ENCODE data around the gene CCDC85C. TPM values are rescaled to one million over a fixed set of nuclear protein-coding genes. Genes with fewer than 3 reads are reported as not detected.

Gene CCDC85C
- total RNA-seq, 2 experiments from 2014 or later: 6.8 to 7.9 TPM

DNA sequence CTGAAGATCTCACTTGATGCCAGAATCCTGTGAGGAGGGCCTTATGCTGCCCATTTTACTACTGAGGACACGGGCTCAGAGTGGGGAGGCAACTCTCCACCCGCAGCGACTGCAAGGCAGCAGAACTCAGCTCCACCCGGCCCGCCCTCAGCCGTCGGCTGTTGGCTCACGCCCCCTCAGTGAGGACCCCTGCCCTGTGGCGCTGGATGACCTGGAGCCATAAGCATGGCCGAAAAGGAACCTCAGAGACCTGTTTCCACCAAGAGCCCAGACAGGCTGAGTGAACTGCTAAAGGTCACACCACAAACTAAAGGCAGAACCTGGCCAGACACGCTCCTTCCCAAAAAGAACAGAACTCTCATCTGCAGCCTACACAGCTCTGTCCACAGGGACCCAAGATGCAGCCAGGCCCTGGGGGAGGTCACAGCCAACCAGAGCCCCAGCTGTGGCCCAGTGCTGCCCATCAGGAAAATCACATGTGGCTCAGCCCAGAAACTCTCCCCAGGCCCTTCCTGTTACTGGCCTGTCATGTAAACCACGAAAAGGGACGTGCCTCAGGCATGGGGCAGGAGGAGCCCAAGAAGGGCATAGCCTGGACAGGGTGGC, 90.0 kb downstream of the CCDC85C start:
- intact Hi-C loops (cut with micrococcal nuclease): no loop called here
- CTCF ChIA-PET: interaction anchor here (1.4 kb wide), 1 partner anchor 114 kb away, joined by 3 read pairs; no protein-coding TSS in a partner anchor
- Mint-ChIP-seq H3K4me1 (ENCODE audit: low read depth) (no peaks in the 10 kb centered on the region), H3K4me3 (no peak overlapping the region), H3K27ac (no peak overlapping the region), H3K27me3 (no peaks in the 10 kb centered on the region), H3K9me3 (no peaks in the 10 kb centered on the region), H3K36me3 (ENCODE audit: low read depth) (peaks cover 5% of the 10 kb centered on the region)
- TF ChIP-seq, protein P1, sequence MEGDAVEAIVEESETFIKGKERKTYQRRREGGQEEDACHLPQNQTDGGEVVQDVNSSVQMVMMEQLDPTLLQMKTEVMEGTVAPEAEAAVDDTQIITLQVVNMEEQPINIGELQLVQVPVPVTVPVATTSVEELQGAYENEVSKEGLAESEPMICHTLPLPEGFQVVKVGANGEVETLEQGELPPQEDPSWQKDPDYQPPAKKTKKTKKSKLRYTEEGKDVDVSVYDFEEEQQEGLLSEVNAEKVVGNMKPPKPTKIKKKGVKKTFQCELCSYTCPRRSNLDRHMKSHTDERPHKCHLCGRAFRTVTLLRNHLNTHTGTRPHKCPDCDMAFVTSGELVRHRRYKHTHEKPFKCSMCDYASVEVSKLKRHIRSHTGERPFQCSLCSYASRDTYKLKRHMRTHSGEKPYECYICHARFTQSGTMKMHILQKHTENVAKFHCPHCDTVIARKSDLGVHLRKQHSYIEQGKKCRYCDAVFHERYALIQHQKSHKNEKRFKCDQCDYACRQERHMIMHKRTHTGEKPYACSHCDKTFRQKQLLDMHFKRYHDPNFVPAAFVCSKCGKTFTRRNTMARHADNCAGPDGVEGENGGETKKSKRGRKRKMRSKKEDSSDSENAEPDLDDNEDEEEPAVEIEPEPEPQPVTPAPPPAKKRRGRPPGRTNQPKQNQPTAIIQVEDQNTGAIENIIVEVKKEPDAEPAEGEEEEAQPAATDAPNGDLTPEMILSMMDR (IDR thresholded peaks at IDR 0.05): no peak
- ATAC-seq (no peak), DNase-seq (no peak)
- POLR2A ChIA-PET: interaction anchor here (1.0 kb wide), 1 partner anchor 28 kb away, joined by 3 read pairs; no protein-coding TSS in a partner anchor

DNA sequence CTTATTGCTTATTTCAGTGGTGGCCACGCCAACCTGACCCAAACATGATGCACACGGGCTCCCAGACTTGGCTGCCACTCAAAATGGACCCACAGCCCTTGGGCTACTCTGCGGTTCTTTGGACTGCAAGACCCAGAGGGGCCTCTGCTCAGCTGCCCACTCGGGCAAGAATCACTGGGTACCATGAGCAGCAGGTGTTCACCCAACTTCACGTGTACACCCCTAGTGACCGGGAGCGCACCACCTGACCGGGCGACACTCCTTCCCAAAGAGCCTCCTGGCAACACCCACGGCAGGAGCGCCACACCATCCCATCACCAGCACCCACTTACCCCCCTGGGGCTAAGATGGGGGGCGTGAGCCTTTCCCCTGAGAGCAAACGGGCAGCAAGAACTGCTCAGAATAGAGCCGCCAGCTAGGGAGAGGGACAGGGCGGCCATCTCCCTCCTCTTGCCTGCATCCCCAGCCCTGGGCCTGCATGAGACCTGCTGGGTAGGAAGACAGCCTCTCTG, 90.8 kb downstream of the CCDC85C start:
- no peak overlapping the region for H3K27ac Mint-ChIP-seq
- H3K4me3 Mint-ChIP-seq: no peak overlapping the region
- ChIA-PET CTCF (interaction anchor here (1.3 to 1.4 kb wide), 2 partner anchors 43 to 115 kb away, joined by 3 to 4 read pairs; no protein-coding TSS in a partner anchor), POLR2A (interaction anchor here (1.0 kb wide), 1 partner anchor 27 kb away, joined by 3 read pairs; no protein-coding TSS in a partner anchor)
- H3K4me1 Mint-ChIP-seq (ENCODE audit: low read depth): no peaks in the 10 kb centered on the region
- ATAC-seq (no peak), DNase-seq (no peak)
- TF ChIP-seq, protein P1 (IDR thresholded peaks at IDR 0.05): no peak
- H3K36me3 Mint-ChIP-seq (ENCODE audit: low read depth): peaks cover 8% of the 10 kb centered on the region
- intact Hi-C loops (cut with micrococcal nuclease): no loop called here
- H3K27me3 Mint-ChIP-seq: no peaks in the 10 kb centered on the region
- H3K9me3 Mint-ChIP-seq: no peaks in the 10 kb centered on the region

DNA sequence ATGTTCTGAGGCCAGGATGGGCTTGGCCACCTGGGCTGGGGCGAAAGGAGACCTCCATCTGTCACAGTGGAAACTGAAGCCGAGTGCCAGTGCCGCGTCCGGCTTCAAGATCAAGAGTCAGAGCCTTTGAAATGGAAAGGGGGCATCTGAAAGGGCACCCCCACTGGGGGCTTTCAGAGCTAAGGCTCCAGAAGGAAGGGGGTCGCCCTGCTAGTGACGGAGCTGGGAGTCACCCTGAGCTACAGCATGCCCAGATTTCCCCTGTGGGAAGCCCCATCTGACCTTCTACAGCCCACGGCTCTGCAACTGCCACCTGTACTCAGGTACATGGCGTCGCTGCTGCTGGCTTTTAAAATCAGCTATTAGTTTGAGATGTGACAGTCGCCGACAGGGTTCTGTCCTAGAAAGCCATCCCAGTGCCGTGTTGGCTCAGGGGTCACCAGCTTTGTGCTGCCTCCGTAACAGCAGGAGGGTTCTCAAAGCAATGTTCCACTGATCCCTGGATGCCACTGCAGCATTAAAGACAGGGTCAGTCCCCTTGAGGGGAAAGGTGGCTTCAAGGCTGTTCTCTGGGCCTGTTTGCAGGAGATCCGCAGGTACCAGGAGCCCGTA, 91.3 kb downstream of the CCDC85C start:
- intact Hi-C loops (cut with micrococcal nuclease): no loop called here
- TF ChIP-seq, protein P1 (IDR thresholded peaks at IDR 0.05): no peak
- H3K4me1 Mint-ChIP-seq (ENCODE audit: low read depth): no peaks in the 10 kb centered on the region
- ChIA-PET POLR2A (no interaction called here), CTCF (interaction anchor here (0.6 to 1.4 kb wide), 4 partner anchors 43 to 170 kb away, joined by 3 to 4 read pairs (median 3); no protein-coding TSS in a partner anchor)
- H3K27ac Mint-ChIP-seq: no peak overlapping the region
- no peaks in the 10 kb centered on the region for H3K9me3 Mint-ChIP-seq
- ATAC-seq (no peak), DNase-seq (no peak)
- no peak overlapping the region for H3K4me3 Mint-ChIP-seq
- H3K36me3 Mint-ChIP-seq (ENCODE audit: low read depth): peaks cover 11% of the 10 kb centered on the region
- H3K27me3 Mint-ChIP-seq: no peaks in the 10 kb centered on the region

DNA sequence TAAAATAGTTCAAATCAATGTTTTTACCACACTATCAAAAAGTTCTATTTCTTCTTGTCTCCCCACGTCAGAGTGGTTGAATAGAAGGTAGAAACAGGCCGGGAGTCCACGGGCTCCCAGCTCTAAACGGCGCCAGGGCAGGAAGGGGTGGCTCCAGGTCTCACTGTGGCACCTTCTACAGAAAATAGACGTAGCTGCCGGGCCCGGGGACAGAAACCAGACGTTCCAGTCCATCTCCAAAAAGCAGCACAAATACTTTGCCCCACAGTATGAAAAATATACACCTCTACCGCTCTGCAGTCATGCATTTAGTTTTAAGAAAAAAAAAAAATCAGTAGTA, 91.9 kb downstream of the CCDC85C start:
- Mint-ChIP-seq H3K4me3 (no peak overlapping the region), H3K9me3 (no peaks in the 10 kb centered on the region), H3K27ac (no peak overlapping the region), H3K36me3 (ENCODE audit: low read depth) (peaks cover 16% of the 10 kb centered on the region), H3K27me3 (no peaks in the 10 kb centered on the region), H3K4me1 (ENCODE audit: low read depth) (no peaks in the 10 kb centered on the region)
- POLR2A ChIA-PET: no interaction called here
- DNase-seq: no peak
- TF ChIP-seq, protein P1 (IDR thresholded peaks at IDR 0.05): no peak
- intact Hi-C loops (cut with micrococcal nuclease): no loop called here
- ATAC-seq: no peak
- CTCF ChIA-PET: interaction anchor here (0.6 to 1.3 kb wide), 4 partner anchors 44 to 170 kb away, joined by 3 to 4 read pairs (median 3); no protein-coding TSS in a partner anchor
